NCI-H1930 (cell line): Measurements from ENCODE around the gene GNGT2.

Experiments
- DNase-seq, 2 experiments: peaks; one replicate each; lab custom pipeline; 2025; lab: John Stamatoyannopoulos, UW

Gene GNGT2

DNA sequence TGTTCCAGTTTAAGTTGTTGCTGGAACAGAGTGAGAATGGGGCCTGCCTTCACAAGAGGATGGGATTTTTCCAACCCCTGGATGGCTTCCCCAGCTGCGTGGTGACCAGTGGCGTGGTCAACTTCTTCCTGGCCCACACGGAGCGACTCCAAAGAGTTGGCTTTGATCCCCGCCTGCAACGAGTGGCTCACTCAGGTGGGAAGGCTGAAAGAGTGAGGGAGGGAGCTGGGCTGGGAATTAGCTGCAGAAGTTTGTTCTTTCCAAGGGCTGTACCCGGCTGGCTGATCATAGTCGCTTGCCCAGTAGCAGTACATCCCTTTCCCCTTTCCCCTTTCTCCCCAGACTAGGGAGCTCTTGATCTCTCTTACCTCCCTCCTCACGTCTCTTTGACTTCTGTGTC, 41.7 kb downstream of the GNGT2 start:
- DNase-seq: no peak

DNA sequence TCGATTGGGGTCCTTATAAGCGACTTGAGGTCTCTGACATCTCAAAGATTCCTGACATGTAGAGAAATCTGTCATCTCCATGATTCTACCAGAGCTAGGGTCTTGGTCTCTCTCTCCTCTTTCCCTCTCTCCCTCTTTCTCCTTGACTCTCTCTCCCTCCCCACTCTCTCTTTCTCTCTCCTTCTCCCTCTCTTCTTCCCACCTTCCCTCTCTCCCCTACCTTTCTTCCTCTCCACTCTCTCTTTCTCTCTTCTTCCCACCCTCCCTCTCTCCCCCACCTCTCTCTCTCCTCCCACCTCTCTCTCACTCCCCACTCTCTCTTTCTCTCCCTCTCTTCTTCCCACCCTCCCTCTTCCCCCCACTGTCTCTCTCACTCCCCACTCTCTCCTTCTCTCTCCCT, 45.2 kb downstream of the GNGT2 start:
- no peak for DNase-seq

DNA sequence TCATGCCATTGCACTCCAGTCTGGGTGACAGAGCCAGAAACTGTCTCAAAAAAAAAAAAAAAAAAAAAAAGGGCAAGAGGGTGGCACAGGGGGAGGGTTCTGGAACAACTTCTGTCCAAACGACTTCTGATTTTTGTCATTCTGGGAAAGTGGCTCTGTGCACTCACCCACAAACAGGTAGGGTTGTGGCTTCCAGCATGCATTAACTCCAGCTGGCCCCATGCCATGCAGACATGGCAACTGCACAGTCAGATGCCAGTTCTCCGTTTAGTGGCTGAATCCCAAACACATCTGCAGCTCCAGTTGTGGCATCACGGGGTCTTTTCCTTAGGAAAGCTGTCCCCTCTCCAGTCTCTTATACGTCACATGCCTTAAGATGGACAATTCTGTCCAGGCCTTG, 47.5 kb downstream of the GNGT2 start:
- no peak for DNase-seq

DNA sequence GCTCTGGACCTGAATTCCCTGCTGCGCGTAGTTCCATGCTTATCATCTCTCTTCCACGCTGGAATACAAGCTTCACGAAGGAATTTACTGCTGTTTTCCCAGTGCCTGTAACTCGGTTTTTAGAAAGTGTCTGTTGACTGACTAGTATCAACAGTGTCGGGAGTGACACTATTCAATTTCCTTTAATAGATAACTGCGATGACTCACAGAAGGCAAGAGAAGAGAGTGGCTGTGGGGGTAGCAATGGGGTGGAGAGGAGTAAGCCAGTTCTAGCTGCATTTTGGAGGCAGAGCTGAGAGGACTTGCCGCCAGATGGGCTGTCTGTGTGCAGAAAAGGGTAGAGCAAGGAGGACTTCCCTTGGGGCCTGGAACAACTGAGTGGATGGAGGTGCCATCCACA, 52.6 kb downstream of the GNGT2 start:
- DNase-seq: no peak

DNA sequence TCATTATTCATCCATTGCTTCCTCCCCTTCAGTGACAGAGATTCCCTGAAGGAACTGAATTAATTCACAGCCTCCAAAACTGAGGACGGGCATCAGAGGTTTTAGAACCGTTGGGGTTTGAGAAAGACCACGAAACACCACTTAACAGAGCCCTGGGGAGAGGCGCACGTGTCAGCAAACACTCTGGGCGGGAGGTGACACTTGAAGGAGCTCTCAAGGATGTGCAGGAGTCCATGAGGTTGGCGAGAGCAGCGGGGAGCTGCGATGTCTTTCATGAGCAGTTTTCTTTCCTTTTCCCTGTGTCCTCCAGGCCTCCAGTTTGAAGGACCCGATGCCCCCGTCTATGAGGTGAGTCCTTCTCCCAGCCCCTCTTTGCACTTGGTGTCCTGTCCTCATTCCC, 54.1 kb downstream of the GNGT2 start:
- no peak for DNase-seq
